Measurements from ENCODE around the gene STARD3NL.

DNA sequence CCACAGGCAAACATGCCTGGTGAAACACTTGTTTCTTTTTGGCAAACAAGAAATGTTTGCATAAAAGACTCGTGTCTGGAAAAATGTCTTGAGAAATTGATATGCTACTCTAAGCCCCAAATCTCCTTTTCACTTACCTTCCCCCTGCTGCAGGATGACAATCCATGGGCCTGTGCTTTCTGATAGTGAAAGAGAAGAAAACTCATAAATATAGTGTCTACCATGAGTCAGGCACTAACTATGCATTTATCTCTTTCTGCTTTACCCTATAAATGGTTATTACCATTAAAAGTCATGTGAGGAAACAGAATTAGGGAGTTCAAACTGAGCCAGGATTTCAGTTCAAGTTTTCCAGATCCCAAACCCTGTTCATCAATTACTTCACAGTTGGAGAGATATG lies 102.0 kb downstream of the STARD3NL start:
- TF ChIP-seq, protein P1, sequence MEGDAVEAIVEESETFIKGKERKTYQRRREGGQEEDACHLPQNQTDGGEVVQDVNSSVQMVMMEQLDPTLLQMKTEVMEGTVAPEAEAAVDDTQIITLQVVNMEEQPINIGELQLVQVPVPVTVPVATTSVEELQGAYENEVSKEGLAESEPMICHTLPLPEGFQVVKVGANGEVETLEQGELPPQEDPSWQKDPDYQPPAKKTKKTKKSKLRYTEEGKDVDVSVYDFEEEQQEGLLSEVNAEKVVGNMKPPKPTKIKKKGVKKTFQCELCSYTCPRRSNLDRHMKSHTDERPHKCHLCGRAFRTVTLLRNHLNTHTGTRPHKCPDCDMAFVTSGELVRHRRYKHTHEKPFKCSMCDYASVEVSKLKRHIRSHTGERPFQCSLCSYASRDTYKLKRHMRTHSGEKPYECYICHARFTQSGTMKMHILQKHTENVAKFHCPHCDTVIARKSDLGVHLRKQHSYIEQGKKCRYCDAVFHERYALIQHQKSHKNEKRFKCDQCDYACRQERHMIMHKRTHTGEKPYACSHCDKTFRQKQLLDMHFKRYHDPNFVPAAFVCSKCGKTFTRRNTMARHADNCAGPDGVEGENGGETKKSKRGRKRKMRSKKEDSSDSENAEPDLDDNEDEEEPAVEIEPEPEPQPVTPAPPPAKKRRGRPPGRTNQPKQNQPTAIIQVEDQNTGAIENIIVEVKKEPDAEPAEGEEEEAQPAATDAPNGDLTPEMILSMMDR (IDR thresholded peaks at IDR 0.05; ENCODE audit: poor library complexity, severe bottlenecking): no peak
- TF ChIP-seq POLR2AphosphoS5 (IDR thresholded peaks at IDR 0.05) (no peak), MXI1 (conservative IDR thresholded peaks at IDR 0.05; ENCODE audit: poor library complexity, severe bottlenecking) (no peak), EP300 (conservative IDR thresholded peaks at IDR 0.05; ENCODE audit: poor library complexity, severe bottlenecking) (no peak), SMC3 (conservative IDR thresholded peaks at IDR 0.05; ENCODE audit: poor library complexity) (no peak), TAF1 (IDR thresholded peaks at IDR 0.05; ENCODE audit: low read depth) (no peak), EZH2 (IDR thresholded peaks at IDR 0.05; ENCODE audit: borderline replicate concordance, insufficient read depth, low read length, poor library complexity, severe bottlenecking) (no peak)
- TF ChIP-seq, protein P2, sequence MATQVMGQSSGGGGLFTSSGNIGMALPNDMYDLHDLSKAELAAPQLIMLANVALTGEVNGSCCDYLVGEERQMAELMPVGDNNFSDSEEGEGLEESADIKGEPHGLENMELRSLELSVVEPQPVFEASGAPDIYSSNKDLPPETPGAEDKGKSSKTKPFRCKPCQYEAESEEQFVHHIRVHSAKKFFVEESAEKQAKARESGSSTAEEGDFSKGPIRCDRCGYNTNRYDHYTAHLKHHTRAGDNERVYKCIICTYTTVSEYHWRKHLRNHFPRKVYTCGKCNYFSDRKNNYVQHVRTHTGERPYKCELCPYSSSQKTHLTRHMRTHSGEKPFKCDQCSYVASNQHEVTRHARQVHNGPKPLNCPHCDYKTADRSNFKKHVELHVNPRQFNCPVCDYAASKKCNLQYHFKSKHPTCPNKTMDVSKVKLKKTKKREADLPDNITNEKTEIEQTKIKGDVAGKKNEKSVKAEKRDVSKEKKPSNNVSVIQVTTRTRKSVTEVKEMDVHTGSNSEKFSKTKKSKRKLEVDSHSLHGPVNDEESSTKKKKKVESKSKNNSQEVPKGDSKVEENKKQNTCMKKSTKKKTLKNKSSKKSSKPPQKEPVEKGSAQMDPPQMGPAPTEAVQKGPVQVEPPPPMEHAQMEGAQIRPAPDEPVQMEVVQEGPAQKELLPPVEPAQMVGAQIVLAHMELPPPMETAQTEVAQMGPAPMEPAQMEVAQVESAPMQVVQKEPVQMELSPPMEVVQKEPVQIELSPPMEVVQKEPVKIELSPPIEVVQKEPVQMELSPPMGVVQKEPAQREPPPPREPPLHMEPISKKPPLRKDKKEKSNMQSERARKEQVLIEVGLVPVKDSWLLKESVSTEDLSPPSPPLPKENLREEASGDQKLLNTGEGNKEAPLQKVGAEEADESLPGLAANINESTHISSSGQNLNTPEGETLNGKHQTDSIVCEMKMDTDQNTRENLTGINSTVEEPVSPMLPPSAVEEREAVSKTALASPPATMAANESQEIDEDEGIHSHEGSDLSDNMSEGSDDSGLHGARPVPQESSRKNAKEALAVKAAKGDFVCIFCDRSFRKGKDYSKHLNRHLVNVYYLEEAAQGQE (IDR thresholded peaks at IDR 0.05; ENCODE audit: borderline replicate concordance): no peak

Data from neural cell (in vitro differentiated cells).